Esophagus squamous epithelium (tissue), 5 donors: ENCODE results near the gene SH3TC1. TPM values are rescaled to one million over a fixed set of nuclear protein-coding genes. Genes with fewer than 3 reads are reported as not detected.
A peak's percentile ranks its signal among the peaks of the same experiment; 100 is the strongest.

Experiments used
- DNase-seq: peaks from one replicate; lab custom pipeline; 2025; lab: John Stamatoyannopoulos, UW
- H3K27ac ChIP-seq, 4 donors: fragments of 200-600 bp; sonication (generic); one replicate each; pipeline ENCODE4 v1.5.1; 2016 to 2019; ENCODE audit warnings: mild to moderate bottlenecking in 1 of 4
- H3K27me3 ChIP-seq, 4 donors: fragments of 200-600 bp; sonication (generic); 1 replicate in 3 of 4; 2 replicates in 1 of 4; pipeline versions ENCODE4 v1.5.1 to v1.6.0; 2017 to 2021; ENCODE audit warnings: antibody characterized with exemption in 1 of 4
- H3K36me3 ChIP-seq, 3 donors: fragments of 200-600 bp; sonication (generic); one replicate each; pipeline ENCODE4 v1.5.1; 2016 to 2019
- H3K4me1 ChIP-seq, 3 donors: fragments of 200-600 bp; sonication (generic); one replicate each; pipeline ENCODE4 v1.5.1; 2017 to 2019
- H3K4me3 ChIP-seq, 4 donors: fragments of 200-600 bp; sonication (generic); 1 replicate in 3 of 4; 2 replicates in 1 of 4; pipeline ENCODE4 v1.5.1; 2016 to 2019; ENCODE audit warnings: mild to moderate bottlenecking in 2 of 4, moderate library complexity in 1 of 4
- H3K9me3 ChIP-seq, 3 donors: fragments of 200-600 bp; sonication (generic); one replicate each; pipeline ENCODE4 v1.5.1; 2016 to 2019
- POLR2A ChIP-seq, 4 donors: fragments of 450-650 bp; IDR thresholded peaks; one replicate each; pipeline ENCODE4 v1.6.1; 2017; ENCODE audit warnings: antibody characterized with exemption in 4 of 4, mild to moderate bottlenecking in 4 of 4, moderate library complexity in 3 of 4
- WGBS, 2 donors: methylation state at CpG; one replicate each; pipeline ENCODE4 v1.1.5; 2018; 5-methylcytosine and 5-hydroxymethylcytosine counted together
- intact Hi-C: fragments of 100-400 bp; cut with DNase I; formaldehyde crosslinking; loops from one replicate; pipeline ENCODE4 v1.15.0; 2022
- total RNA-seq, 4 donors: library from RNA; depleted of rRNA; stranded (reverse); fragments of >200 nt; gene quantifications; one replicate each; pipeline ENCODE4 v1.1.0, GENCODE V29; 2016
- TF ChIP-seq, protein P1 (sequence below), 6 experiments: fragments of 450-650 bp in 4 of 6; fragments of 200-600 bp in 2 of 6; sonication (generic) in 2 of 6; IDR thresholded peaks; one replicate each; pipeline ENCODE4 v1.5.1; 2016 to 2019; ENCODE audit warnings: antibody characterized with exemption in 6 of 6, mild to moderate bottlenecking in 4 of 6, moderate library complexity in 4 of 6
- donor health status: DM: yes; HTN: yes; CAD: no.

Gene SH3TC1
- total RNA-seq, 4 donors from 2014 or later, result 24.6 to 31.2 (median 27.1) TPM

DNA sequence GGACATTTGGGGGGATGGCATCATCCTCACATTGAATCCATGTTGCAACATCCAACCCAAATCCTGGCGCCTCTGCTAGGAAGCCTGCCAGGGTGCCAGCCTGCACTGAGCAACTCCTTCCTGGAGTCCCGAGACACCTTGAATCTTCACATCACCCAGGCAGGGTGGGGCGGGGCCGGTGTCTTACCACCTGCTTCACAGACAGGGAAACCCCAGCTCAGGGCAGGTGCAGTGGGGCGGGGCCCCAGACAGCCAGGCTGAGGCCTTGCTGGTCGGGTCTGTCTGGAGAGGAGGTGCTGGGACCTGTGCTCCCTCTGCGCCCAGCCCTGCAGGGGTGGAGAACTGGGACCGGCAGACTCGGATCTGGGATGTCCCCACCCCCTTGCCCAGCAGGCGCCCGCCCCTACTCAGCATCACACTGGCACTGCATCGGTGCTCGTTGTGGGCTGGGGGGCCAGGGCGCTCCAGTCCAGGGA, 39.0 kb downstream of the SH3TC1 start:
- DNase-seq, result no peak
- H3K36me3 ChIP-seq, result peaks cover 0 to 87% (median 5%) of the 10 kb centered on the region in 3 donors
- no peak overlapping the region for H3K4me3 ChIP-seq
- 26 to 37% methylated on average over 2 of the region's 14 CpGs for WGBS, 2 donors
- H3K9me3 ChIP-seq, result no peaks in the 10 kb centered on the region
- TF ChIP-seq, protein P1, sequence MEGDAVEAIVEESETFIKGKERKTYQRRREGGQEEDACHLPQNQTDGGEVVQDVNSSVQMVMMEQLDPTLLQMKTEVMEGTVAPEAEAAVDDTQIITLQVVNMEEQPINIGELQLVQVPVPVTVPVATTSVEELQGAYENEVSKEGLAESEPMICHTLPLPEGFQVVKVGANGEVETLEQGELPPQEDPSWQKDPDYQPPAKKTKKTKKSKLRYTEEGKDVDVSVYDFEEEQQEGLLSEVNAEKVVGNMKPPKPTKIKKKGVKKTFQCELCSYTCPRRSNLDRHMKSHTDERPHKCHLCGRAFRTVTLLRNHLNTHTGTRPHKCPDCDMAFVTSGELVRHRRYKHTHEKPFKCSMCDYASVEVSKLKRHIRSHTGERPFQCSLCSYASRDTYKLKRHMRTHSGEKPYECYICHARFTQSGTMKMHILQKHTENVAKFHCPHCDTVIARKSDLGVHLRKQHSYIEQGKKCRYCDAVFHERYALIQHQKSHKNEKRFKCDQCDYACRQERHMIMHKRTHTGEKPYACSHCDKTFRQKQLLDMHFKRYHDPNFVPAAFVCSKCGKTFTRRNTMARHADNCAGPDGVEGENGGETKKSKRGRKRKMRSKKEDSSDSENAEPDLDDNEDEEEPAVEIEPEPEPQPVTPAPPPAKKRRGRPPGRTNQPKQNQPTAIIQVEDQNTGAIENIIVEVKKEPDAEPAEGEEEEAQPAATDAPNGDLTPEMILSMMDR (IDR thresholded peaks at IDR 0.05), result no peak
- TF ChIP-seq POLR2A (IDR thresholded peaks at IDR 0.05), result no peak
- peaks cover 0 to 25% (median 11%) of the 10 kb centered on the region in 3 donors for H3K4me1 ChIP-seq
- no peaks in the 10 kb centered on the region for H3K27me3 ChIP-seq
- intact Hi-C loops, result no loop called here
- no peak overlapping the region for H3K27ac ChIP-seq

GRCh38 chr4:8238515-8239053, 39.5 kb downstream of the SH3TC1 start:
- no CpG with 5 or more reads among the region's 17 CpGs for WGBS, 2 donors
- intact Hi-C loops, result no loop called here
- peaks cover 0 to 82% (median 5%) of the 10 kb centered on the region in 3 donors for H3K36me3 ChIP-seq

GRCh38 chr4:8239226-8239625, 40.1 kb downstream of the SH3TC1 start:
- intact Hi-C loops, result no loop called here
- no peak for DNase-seq
- Histone ChIP-seq H3K36me3 (peaks cover 0 to 75% (median 5%) of the 10 kb centered on the region in 3 donors), H3K27me3 (no peaks in the 10 kb centered on the region), H3K9me3 (no peaks in the 10 kb centered on the region), H3K27ac (no peak overlapping the region), H3K4me3 (no peak overlapping the region), H3K4me1 (peaks cover 0 to 25% (median 11%) of the 10 kb centered on the region in 3 donors)
- 93 to 99% methylated on average over 7 to 10 of the region's 13 CpGs for WGBS, 2 donors
- no peak for TF ChIP-seq POLR2A (IDR thresholded peaks at IDR 0.05)
- TF ChIP-seq, protein P1 (IDR thresholded peaks at IDR 0.05), result no peak

More at GRCh38 chr4:8238515-8239053, 39.5 kb downstream of the SH3TC1 start:
- H3K27ac ChIP-seq, result no peak overlapping the region
- TF ChIP-seq POLR2A (IDR thresholded peaks at IDR 0.05), result no peak
- TF ChIP-seq, protein P1 (IDR thresholded peaks at IDR 0.05), result peak in 1 of 6 experiments; percentile 21
- H3K4me1 ChIP-seq, result peaks cover 0 to 25% (median 11%) of the 10 kb centered on the region in 3 donors
- no peak for DNase-seq
- H3K27me3 ChIP-seq, result no peaks in the 10 kb centered on the region
- no peaks in the 10 kb centered on the region for H3K9me3 ChIP-seq
- no peak overlapping the region for H3K4me3 ChIP-seq

DNA sequence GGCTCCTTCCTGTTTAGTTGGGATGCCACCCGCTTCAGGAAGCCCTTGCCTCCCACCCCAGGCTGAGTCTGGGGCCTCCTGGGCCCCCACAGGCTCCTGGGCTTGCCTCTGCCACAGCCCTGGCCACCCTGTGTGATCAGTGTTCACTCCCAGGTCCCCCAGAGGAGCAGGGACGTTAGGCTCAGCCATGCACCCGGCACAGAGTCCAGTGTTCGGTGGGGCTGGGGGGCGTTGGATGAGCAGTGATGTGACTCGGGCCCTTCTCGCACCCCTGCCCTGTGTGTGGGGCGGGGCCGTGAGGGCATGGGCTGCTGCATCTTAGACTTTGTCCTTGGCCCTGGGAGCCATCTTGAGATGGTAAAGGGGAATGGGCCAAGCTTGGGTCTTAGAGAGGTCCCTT, 40.6 kb downstream of the SH3TC1 start:
- intact Hi-C loops, result loop anchor here (5.0 kb wide), 1 partner anchor 163 kb away; no protein-coding TSS in a partner anchor
- Histone ChIP-seq H3K4me1 (peaks cover 0 to 25% (median 11%) of the 10 kb centered on the region in 3 donors), H3K27ac (no peak overlapping the region), H3K4me3 (no peak overlapping the region), H3K9me3 (no peaks in the 10 kb centered on the region), H3K27me3 (no peaks in the 10 kb centered on the region), H3K36me3 (peaks cover 0 to 71% (median 5%) of the 10 kb centered on the region in 3 donors)
- TF ChIP-seq POLR2A (IDR thresholded peaks at IDR 0.05), result no peak
- TF ChIP-seq, protein P1 (IDR thresholded peaks at IDR 0.05), result no peak
- 95% methylated on average over 4 of the region's 9 CpGs; no CpG with 5 or more reads in 1 of the 2 donors for WGBS, 2 donors
- DNase-seq, result no peak
